ENCODE measurements around the gene RMND5A. TPM values are rescaled to one million over a fixed set of nuclear protein-coding genes. Genes with fewer than 3 reads are reported as not detected.

Gene RMND5A
- total RNA-seq: 102 and 113 TPM in 2 replicates

GRCh38 chr2:86719637-86720539, at the start of gene RMND5A:
Gene RMND5A, plus strand, starts transcription at chr2:86720291. Its CDS starts 377 bp downstream, at chr2:86720668.

GRCh38 chr2:86790676-86791572, 70.8 kb downstream of the RMND5A start, which contains the start of gene CD8A:
Gene CD8A, minus strand, starts transcription at chr2:86790913. Its CDS starts 88 bp downstream, at chr2:86790825.

Other genes with a start within 250 kb of the RMND5A start
- gene CHMP3, start 156.8 kb upstream of the RMND5A start, total RNA-seq: 85.8 and 96.9 TPM in 2 replicates
- 37.3 and 38.1 TPM in 2 replicates for gene RNF103, start 96.4 kb upstream of the RMND5A start, total RNA-seq
- gene CD8A, start 70.6 kb downstream of the RMND5A start, total RNA-seq: not detected in 2 replicates
- not detected in 2 replicates for gene CD8B, start 141.6 kb downstream of the RMND5A start, total RNA-seq
- 0.52 and 0.87 TPM in 2 replicates for gene RGPD1, start 221.8 kb downstream of the RMND5A start, total RNA-seq